ENCODE data around the gene PDE4DIP.
"Not testable (repeated sequence)": the region's sequence is repeated elsewhere in the genome, so short reads cannot be mapped to it uniquely, and the experiment has no call there.

Gene PDE4DIP

DNA sequence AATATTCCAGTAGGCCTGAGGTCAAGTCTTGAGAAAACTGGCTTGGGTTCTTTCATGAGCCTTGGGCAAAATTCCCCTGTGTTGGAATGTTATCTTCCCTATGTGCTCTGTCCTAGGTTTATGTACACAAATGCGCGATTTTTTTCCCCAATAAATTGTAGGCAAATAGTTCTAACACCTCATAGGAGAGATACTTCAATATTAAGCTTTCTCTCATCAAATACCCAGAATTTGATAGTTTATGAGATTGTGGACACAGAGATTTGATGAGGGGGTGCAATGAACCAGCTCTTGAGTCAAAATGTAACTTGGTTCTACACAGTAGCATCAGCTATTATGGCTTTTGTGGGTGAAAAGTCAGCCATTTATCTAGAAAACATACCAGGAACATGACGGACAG is 220.4 kb downstream of the PDE4DIP start:
- in situ Hi-C loops (cut with MboI; ENCODE audit: low sequenced_read_pairs), result not testable (repeated sequence)

DNA sequence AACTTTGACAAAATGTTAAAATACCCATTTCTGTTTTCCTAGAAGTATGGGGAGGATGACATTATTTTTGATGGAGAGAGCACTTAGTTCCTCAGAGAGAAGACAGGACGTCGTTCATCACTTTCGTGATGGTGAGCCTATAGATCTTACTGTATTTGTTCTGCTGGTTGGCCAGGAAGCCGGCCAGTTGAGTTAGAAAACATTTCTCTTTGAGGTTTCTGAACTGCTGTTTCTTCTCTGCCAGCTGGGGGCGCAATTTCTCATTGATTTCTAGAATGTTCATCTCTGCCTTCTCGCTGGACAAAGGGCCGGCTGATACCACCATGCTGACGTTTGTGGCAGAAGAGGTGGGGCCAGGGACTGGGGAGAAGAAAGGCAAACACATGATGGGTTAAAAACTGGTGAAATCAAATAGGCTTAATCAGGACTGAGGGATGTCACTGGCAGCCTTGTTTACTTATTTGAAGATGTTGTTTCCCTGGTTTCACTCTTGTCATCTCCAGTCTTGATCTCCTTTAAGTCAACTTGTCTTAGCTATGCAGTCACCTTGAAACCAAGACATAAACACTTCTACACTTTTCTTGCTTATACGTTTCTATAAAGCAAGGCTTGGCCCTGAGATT is 231.4 kb downstream of the PDE4DIP start:
- in situ Hi-C loops (cut with MboI; ENCODE audit: low sequenced_read_pairs), result not testable (repeated sequence)

All from HL-60/S4 (cell line).